Upper lobe of left lung (tissue), 6 donors: Measurements from ENCODE around the gene OR6S1. TPM values are rescaled to one million over a fixed set of nuclear protein-coding genes. Genes with fewer than 3 reads are reported as not detected.
A peak's percentile ranks its signal among the peaks of the same experiment; 100 is the strongest.

Experiments used
- ATAC-seq, 2 donors: fragments of 200-7000 bp; cut with Tn5 transposase; one replicate each; pipeline ENCODE4 v1.9.1; 2022; ENCODE audit warnings: mild to moderate bottlenecking in 2 of 2, moderate library complexity in 2 of 2; ENCODE audit not compliant: low FRiP score in 2 of 2
- DNase-seq, 2 donors: peaks; one replicate each; pipeline ENCODE4 v3.0.0-alpha.2; 2019 to 2020
- H3K27ac ChIP-seq, 4 donors: fragments of 200-600 bp; sonication (generic); one replicate each; pipeline ENCODE4 v1.5.1; 2016 to 2019
- H3K27me3 ChIP-seq, 4 donors: fragments of 200-600 bp; sonication (generic); one replicate each; pipeline ENCODE4 v1.5.1; 2017 to 2019
- H3K36me3 ChIP-seq, 4 donors: fragments of 200-600 bp; sonication (generic); one replicate each; pipeline ENCODE4 v1.5.1; 2016 to 2019
- H3K4me1 ChIP-seq, 4 donors: fragments of 200-600 bp; sonication (generic); one replicate each; pipeline ENCODE4 v1.5.1; 2018 to 2019
- H3K4me3 ChIP-seq, 4 donors: fragments of 200-600 bp; sonication (generic); one replicate each; pipeline ENCODE4 v1.5.1; 2017 to 2019; ENCODE audit warnings: mild to moderate bottlenecking in 2 of 4, moderate library complexity in 1 of 4
- H3K9me3 ChIP-seq, 4 donors: fragments of 200-600 bp; sonication (generic); one replicate each; pipeline ENCODE4 v1.5.1; 2018 to 2019
- EP300 ChIP-seq, 4 donors: sonication (generic); formaldehyde crosslinking; IDR thresholded peaks; one replicate each; pipeline ENCODE4 v1.5.1; 2017; ENCODE audit warnings: antibody characterized with exemption in 4 of 4, control low read depth in 2 of 4
- POLR2A ChIP-seq, 4 donors: fragments of 450-650 bp; IDR thresholded peaks; one replicate each; pipeline ENCODE4 v1.5.1; 2016 to 2017; ENCODE audit warnings: antibody characterized with exemption in 4 of 4, mild to moderate bottlenecking in 2 of 4
- POLR2AphosphoS5 ChIP-seq, 2 donors: sonication (generic); formaldehyde crosslinking; IDR thresholded peaks; one replicate each; pipeline ENCODE4 v1.5.1; 2017; ENCODE audit warnings: antibody characterized with exemption in 2 of 2
- WGBS, 2 donors: methylation state at CpG; one replicate each; pipeline ENCODE4 v1.1.5; 2017 to 2018; 5-methylcytosine and 5-hydroxymethylcytosine counted together
- total RNA-seq, 6 donors: library from RNA; depleted of rRNA in 4 of 6; stranded (reverse); fragments of >200 nt in 4 of 6; gene quantifications; one replicate each; pipeline versions ENCODE4 v1.1.0 to v1.2.1, GENCODE V29; 2016 to 2021
- TF ChIP-seq, protein P1 (sequence below), 6 experiments: fragments of 450-650 bp in 4 of 6; fragments of 200-600 bp in 2 of 6; sonication (generic) in 2 of 6; IDR thresholded peaks; one replicate each; pipeline ENCODE4 v1.5.1; 2016 to 2019; ENCODE audit warnings: antibody characterized with exemption in 6 of 6
- donor health status: DM: no; HTN: no; CAD: no; lungs with moderate emphysema.
- donor health status: DM: no; HTN: yes; CAD: no; lungs with severe emphysema.

Gene OR6S1
- total RNA-seq, 6 donors from 2014 or later: not detected

DNA sequence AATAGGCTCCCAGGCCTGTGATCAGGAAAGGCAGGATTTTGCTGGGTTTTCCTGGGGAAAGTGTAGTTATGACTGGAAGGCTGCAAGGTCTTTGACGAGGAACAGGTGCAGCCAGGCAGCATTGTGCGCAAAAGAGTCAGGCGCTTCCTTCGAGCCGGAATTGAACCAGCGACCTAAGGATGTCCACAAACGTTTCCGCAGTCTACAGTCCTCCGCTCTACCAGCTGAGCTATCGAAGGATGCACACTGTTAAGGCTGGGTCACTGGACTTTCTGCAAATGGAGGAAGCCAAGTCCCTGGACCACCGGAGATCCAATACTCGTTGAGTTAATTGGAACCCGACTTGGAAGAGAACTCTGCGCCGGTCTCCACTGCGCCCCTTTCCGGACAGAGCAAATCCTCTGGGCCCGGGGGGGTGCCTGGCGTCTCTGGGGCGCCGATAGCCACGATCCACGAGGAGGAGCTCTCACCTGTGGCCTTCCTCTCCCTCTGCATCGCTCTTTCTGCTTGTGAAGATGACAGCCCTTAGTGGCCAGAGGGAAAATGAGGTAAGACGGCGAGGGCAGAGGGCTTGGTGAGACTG, 18.4 kb upstream of the OR6S1 start:
- Histone ChIP-seq H3K4me3 (no peak overlapping the region), H3K36me3 (no peaks in the 10 kb centered on the region), H3K4me1 (peaks cover 10 to 18% (median 12%) of the 10 kb centered on the region in 4 donors), H3K27ac (no peak overlapping the region), H3K27me3 (peaks cover 0 to 25% (median 5%) of the 10 kb centered on the region in 4 donors), H3K9me3 (no peaks in the 10 kb centered on the region)
- DNase-seq: peak in 1 of 2 donors; percentile 32
- no peak for ATAC-seq
- WGBS, 2 donors: 45 to 59% methylated on average over 24 to 25 of the region's 26 CpGs
- TF ChIP-seq POLR2A (IDR thresholded peaks at IDR 0.05) (no peak), EP300 (IDR thresholded peaks at IDR 0.05) (no peak), POLR2AphosphoS5 (IDR thresholded peaks at IDR 0.05) (no peak)
- TF ChIP-seq, protein P1, sequence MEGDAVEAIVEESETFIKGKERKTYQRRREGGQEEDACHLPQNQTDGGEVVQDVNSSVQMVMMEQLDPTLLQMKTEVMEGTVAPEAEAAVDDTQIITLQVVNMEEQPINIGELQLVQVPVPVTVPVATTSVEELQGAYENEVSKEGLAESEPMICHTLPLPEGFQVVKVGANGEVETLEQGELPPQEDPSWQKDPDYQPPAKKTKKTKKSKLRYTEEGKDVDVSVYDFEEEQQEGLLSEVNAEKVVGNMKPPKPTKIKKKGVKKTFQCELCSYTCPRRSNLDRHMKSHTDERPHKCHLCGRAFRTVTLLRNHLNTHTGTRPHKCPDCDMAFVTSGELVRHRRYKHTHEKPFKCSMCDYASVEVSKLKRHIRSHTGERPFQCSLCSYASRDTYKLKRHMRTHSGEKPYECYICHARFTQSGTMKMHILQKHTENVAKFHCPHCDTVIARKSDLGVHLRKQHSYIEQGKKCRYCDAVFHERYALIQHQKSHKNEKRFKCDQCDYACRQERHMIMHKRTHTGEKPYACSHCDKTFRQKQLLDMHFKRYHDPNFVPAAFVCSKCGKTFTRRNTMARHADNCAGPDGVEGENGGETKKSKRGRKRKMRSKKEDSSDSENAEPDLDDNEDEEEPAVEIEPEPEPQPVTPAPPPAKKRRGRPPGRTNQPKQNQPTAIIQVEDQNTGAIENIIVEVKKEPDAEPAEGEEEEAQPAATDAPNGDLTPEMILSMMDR (IDR thresholded peaks at IDR 0.05): no peak

DNA sequence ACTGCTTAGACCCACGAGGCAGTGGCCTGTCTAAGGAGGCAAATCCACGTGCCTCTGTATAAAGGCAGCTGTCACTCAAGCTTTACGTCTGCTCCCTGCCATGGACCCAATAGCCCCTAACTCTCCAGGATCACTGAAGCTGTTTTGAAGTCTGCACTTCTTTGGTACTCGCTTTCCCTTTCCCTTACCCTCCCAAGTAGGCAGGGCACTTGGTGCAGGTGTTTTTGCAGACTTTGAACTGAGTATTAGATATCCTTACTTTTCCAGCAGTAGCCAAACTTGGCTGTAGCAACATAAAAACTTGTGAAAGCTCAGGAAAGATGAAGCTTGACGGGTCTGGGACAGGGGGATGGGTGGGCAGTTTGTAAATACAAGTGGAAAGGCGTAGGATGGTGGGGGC, 17.8 kb upstream of the OR6S1 start:
- Histone ChIP-seq H3K27me3 (peaks cover 0 to 25% (median 6%) of the 10 kb centered on the region in 4 donors), H3K4me3 (no peak overlapping the region), H3K36me3 (no peaks in the 10 kb centered on the region), H3K4me1 (peaks cover 10 to 18% (median 12%) of the 10 kb centered on the region in 4 donors), H3K27ac (no peak overlapping the region), H3K9me3 (no peaks in the 10 kb centered on the region)
- ATAC-seq: no peak
- TF ChIP-seq EP300 (IDR thresholded peaks at IDR 0.05) (no peak), POLR2AphosphoS5 (IDR thresholded peaks at IDR 0.05) (no peak), POLR2A (IDR thresholded peaks at IDR 0.05) (no peak)
- TF ChIP-seq, protein P1 (IDR thresholded peaks at IDR 0.05): no peak
- DNase-seq: no peak
- 67 to 71% methylated on average over 6 of the region's 6 CpGs for WGBS, 2 donors

DNA sequence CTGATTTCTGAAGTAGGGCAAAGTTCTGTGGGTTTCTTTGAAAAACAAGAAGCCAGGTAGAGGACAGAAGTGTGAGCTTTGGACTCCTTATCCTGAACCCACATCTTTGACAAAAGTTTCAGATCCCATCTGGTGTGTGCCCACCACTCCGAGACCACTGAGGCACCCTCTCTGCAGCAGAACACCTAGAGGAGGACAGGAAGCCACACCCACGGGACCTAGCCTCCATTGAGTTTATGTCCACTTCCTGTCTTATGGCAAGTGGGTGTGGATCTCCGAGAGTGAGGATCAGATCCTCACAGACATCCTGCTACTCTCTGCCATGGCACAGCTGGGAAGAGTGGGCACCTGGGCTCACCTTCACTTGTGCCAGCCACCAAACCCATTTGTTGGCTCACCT, 16.8 kb upstream of the OR6S1 start:
- Histone ChIP-seq H3K9me3 (no peaks in the 10 kb centered on the region), H3K27ac (no peak overlapping the region), H3K36me3 (no peaks in the 10 kb centered on the region), H3K4me1 (peaks cover 3 to 13% (median 7%) of the 10 kb centered on the region in 4 donors), H3K27me3 (peaks cover 0 to 33% (median 11%) of the 10 kb centered on the region in 4 donors), H3K4me3 (no peak overlapping the region)
- ATAC-seq: no peak
- WGBS, 2 donors: 30 to 48% methylated on average over 2 to 3 of the region's 3 CpGs
- TF ChIP-seq EP300 (IDR thresholded peaks at IDR 0.05): no peak
- no peak for TF ChIP-seq POLR2AphosphoS5 (IDR thresholded peaks at IDR 0.05)
- TF ChIP-seq, protein P1 (IDR thresholded peaks at IDR 0.05): no peak
- TF ChIP-seq POLR2A (IDR thresholded peaks at IDR 0.05): no peak
- DNase-seq: no peak

DNA sequence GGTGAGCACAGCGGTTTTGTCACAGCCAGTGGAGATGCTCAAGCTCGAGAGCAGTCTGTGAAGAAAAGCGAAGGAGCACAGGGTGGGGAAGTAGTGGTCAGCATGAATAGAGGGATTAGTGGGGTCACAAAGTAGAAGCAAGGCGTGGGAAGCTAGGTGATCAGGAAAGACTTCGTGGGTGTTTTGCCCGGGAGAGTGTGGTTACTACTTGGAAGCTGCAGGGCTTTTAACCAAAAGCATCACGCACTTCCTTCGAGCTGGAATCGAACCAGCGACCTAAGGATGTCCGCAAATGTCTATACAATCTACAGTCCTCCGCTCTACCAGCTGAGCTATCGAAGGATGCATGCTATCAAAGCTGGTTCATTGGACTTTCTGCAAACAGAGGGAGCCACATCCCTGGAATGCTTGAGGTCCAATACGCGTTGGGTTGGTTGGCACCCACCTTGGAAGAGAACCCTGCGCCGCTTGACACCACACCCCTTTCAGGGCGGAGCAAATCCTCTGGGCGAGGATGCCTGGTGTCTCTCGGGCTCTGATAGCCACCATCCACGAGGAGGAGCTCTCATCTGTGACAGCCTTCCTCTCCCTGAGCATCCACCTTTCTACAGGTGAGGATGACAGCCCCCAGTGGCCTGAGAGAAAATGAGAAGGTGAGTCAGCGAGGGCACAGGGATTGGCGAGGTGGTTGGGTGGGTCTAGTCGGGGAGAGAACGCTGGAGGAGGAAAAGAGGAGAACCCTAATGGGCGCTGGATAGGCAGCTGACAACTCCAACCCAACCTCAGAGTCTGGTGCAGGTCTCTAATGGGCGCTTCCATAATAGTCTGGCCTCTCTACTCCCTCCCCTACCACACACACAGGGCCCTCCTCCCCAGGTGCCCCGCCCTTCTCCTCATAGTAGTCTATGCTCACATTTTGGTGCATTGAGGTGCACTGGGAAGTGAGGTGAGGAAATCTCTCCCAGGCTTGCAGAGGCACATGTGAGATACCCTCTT, 16.0 kb upstream of the OR6S1 start:
- Histone ChIP-seq H3K4me1 (peaks cover 0 to 9% (median 2%) of the 10 kb centered on the region in 4 donors), H3K4me3 (no peak overlapping the region), H3K9me3 (no peaks in the 10 kb centered on the region), H3K27ac (no peak overlapping the region), H3K36me3 (no peaks in the 10 kb centered on the region), H3K27me3 (peaks cover 0 to 37% (median 12%) of the 10 kb centered on the region in 4 donors)
- no peak for TF ChIP-seq EP300 (IDR thresholded peaks at IDR 0.05)
- no peak for TF ChIP-seq POLR2A (IDR thresholded peaks at IDR 0.05)
- TF ChIP-seq POLR2AphosphoS5 (IDR thresholded peaks at IDR 0.05): no peak
- TF ChIP-seq, protein P1 (IDR thresholded peaks at IDR 0.05): no peak
- WGBS, 2 donors: 30 to 33% methylated on average over 21 to 28 of the region's 28 CpGs
- ATAC-seq (no peak), DNase-seq (no peak)
